Measurements from ENCODE around the gene ZNF579.

The ZNF579 gene

GRCh38 chr19:55567708-55568328, 12.8 kb downstream of the ZNF579 start:
- DNase-seq (ENCODE audit: low read depth in 3 of 3), result no peak

- DNase-seq (ENCODE audit: low read depth in 3 of 3), result no peak
Measured at GRCh38 chr19:55566823-55567222, 13.8 kb downstream of the ZNF579 start.

GRCh38 chr19:55563261-55563690, 17.4 kb downstream of the ZNF579 start:
- DNase-seq (ENCODE audit: low read depth in 3 of 3), result no peak

GRCh38 chr19:55559684-55560083, 21.0 kb downstream of the ZNF579 start:
- DNase-seq (ENCODE audit: low read depth in 3 of 3), result no peak

GRCh38 chr19:55554741-55555152, 25.9 kb downstream of the ZNF579 start:
- DNase-seq (ENCODE audit: low read depth in 3 of 3), result no peak

GRCh38 chr19:55554302-55554701, 26.3 kb downstream of the ZNF579 start:
- DNase-seq (ENCODE audit: low read depth in 3 of 3), result no peak

GRCh38 chr19:55553217-55554182, 27.1 kb downstream of the ZNF579 start:
- no peak for DNase-seq (ENCODE audit: low read depth in 3 of 3)

- no peak for DNase-seq (ENCODE audit: low read depth in 3 of 3)
Measured at GRCh38 chr19:55552620-55553019, 28.0 kb downstream of the ZNF579 start.

GRCh38 chr19:55552206-55552605, 28.4 kb downstream of the ZNF579 start:
- no peak for DNase-seq (ENCODE audit: low read depth in 3 of 3)

- DNase-seq (ENCODE audit: low read depth in 3 of 3), result no peak
Measured at GRCh38 chr19:55550321-55550650, 30.4 kb downstream of the ZNF579 start.

GRCh38 chr19:55549500-55550320, 30.9 kb downstream of the ZNF579 start:
- DNase-seq (ENCODE audit: low read depth in 3 of 3), result no peak

- DNase-seq (ENCODE audit: low read depth in 3 of 3), result no peak
Measured at GRCh38 chr19:55546822-55547614, 33.6 kb downstream of the ZNF579 start.

- no peak for DNase-seq (ENCODE audit: low read depth in 3 of 3)
Measured at GRCh38 chr19:55546011-55546410, 34.6 kb downstream of the ZNF579 start.

GRCh38 chr19:55545443-55545842, 35.2 kb downstream of the ZNF579 start, which contains the start of gene SBK3:
SBK3 (minus strand) TSS chr19:55545543; CDS start chr19:55545543, 0 bp downstream.
- DNase-seq (ENCODE audit: low read depth in 3 of 3), result no peak

- no peak for DNase-seq (ENCODE audit: low read depth in 3 of 3)
Measured at GRCh38 chr19:55544776-55545439, 35.7 kb downstream of the ZNF579 start.

GRCh38 chr19:55544014-55544413, 36.6 kb downstream of the ZNF579 start:
- no peak for DNase-seq (ENCODE audit: low read depth in 3 of 3)

- DNase-seq (ENCODE audit: low read depth in 3 of 3), result no peak
Measured at GRCh38 chr19:55543567-55543966, 37.1 kb downstream of the ZNF579 start.

GRCh38 chr19:55542292-55542855, 38.3 kb downstream of the ZNF579 start:
- DNase-seq (ENCODE audit: low read depth in 3 of 3), result no peak

- no peak for DNase-seq (ENCODE audit: low read depth in 3 of 3)
Measured at GRCh38 chr19:55541091-55541490, 39.6 kb downstream of the ZNF579 start.

GRCh38 chr19:55540619-55541018, 40.0 kb downstream of the ZNF579 start:
- DNase-seq (ENCODE audit: low read depth in 3 of 3), result no peak

All from stimulated activated CD4-positive, alpha-beta T cell treated with anti-CD3 and anti-CD28 coated beads, TNF-alpha, amount 100 ng/mL, for 48 hours (primary cell).